NCI-H526 (cell line): Measurements from ENCODE around the gene CYP24A1.

ENCODE experiments used
- DNase-seq, 2 experiments: peaks; one replicate each; lab custom pipeline; 2025; lab: John Stamatoyannopoulos, UW

Gene CYP24A1

DNA sequence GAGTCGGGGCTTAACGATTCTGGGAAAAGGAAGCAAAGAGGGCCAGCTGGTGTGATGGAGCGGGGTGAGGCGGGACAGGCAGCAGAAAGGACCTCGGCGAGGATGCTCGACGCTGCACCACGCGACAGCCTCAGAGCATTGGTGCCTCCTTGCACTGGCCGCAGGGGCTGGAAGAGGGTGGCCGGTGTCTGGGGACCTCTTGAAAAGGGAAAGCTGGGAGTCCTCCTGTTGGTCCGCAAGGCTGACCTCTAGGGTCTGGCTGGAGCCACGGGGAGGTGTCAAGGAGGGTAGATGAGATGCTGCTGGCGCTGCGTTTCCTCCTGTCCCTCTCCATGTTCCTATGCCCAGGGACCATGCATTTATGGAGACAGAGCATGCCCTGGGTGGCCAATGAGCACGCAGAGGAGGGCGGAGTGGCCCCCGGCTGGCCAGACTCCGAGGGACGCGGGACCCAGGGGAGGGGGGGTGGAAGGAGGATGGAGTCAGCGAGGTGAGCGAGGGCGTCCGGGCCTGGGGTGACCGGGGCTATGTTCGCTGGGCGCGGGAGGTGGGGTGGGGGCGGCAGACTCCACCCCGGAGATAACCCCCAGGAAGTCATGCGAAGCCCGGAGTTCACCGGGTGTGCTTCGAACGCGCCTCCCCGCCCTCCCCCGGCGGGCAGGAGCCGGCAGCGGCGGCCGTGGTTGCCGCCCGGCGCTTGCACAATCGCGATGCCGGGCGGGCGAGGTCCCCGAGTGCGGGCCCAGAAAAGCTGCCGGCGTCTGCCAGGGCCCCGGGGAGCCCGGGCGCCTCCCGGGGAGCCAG, at the start of gene CYP24A1:
TSS of gene CYP24A1 (minus strand) at position 334 of the 804 bp plus-strand sequence. CDS start 407 bp downstream, outside the sequence.
- peak in 1 of 2 experiments; percentile 52 for DNase-seq

GRCh38 chr20:54223285-54223684, 49.5 kb upstream of the CYP24A1 start:
- no peak for DNase-seq

DNA sequence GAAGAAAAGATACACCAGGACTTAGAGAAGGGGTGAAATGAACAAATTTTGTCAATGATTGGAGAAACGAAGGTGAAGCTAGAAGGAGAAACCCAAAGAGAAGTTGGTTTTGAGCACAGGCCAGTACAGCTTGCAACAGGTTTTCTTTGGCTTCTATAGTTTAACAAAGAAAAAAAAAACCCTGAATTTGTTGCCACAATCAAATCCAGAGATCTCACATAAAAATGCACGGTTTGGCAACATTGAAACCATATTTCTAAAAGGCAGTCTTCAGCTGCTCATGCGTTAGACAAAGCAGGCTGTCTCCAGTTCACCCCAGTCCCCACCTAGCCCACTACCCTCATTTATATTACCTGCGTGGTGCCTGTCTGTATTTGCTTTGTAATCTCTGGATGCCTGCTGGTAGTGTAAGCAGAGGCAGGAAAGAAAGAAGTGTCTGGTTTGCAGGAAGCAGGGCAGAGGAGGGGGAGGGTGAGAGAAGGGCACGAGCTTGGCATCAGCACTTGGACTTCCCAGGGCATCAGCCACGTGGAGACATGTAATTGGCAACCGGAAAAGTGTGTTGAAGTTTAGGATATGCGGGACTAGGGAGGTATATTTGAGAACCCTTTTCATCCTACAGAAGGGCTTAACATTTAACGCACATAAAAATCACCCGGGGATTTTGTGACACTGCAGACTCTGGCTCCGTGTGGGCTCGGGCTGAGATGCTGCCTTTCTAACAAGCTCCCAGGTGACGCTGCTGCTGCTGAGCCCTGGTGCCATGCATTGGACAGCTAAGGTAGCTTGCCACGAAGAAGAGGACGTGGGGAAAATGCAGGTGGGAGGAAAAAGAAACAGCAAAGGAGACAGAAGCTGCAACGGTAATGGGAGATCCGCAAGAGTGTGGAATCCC, 48.5 kb upstream of the CYP24A1 start:
- no peak for DNase-seq

GRCh38 chr20:54221353-54221752, 47.6 kb upstream of the CYP24A1 start:
- DNase-seq, result no peak

- no peak for DNase-seq
Measured at GRCh38 chr20:54220722-54221121, 46.9 kb upstream of the CYP24A1 start.

GRCh38 chr20:54219751-54220426, 46.1 kb upstream of the CYP24A1 start:
- DNase-seq, result peak in 1 of 2 experiments; percentile 60

DNA sequence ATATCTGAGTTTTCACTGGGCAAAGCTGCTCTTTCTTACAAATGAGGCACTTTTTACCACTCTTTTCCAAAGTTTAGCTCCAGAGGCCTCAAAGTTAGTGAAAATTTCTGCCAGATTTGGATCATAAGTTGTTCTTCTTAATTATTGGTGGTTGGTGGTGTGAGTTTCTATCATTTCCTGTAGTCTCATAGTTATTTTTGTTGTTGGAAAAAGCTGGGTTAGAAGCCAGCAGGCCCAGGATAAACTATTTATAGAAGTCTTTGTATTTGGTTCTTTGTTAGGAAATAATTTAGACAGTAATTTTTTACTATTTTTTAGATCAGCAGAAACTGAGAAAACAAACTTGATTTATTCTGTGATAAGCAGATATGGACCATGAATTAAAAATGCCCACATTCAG, 44.7 kb upstream of the CYP24A1 start:
- DNase-seq, result no peak

DNA sequence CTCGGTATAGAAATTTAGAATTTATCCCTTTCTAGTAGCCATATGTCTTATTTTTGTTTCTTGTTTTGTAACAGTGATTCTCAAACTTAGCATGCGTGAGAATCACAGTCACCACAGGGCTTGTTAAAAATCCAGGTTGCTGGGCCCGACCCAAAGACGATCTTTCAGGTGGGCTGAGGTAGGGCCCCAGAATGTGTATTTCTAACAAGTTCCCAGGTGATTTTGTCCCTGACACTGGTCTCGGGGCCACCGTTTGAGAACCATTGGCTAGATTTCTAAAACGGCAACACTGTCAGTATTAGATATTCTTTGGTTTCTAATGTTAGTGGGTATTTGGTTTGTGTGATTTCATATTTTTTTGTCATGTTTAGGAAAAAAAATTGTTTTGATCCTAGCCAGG, 44.0 kb upstream of the CYP24A1 start:
- no peak for DNase-seq

GRCh38 chr20:54215157-54215789, 41.5 kb upstream of the CYP24A1 start:
- no peak for DNase-seq

- DNase-seq, result no peak
Measured at GRCh38 chr20:54214566-54214965, 40.8 kb upstream of the CYP24A1 start.

DNA sequence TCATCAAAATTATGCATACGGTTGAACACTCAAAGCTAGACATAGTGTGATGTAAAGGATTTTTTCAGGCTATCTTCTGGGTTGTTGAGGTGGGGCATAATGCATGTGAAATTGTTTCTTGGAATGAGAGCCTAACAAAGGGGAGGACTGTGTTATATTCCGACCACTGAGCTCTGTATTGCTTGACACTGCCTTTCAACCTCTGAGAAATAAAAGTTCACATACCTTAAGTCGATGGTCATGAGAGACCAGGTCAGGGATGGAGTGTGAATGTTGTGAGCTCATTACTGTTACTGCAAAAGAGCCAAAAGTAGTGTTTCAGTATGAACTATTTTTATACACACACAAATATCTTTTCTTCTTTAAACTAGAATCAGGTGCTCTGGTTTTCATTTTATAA, 39.1 kb upstream of the CYP24A1 start:
- DNase-seq, result no peak

GRCh38 chr20:54212226-54212625, 38.4 kb upstream of the CYP24A1 start:
- no peak for DNase-seq

DNA sequence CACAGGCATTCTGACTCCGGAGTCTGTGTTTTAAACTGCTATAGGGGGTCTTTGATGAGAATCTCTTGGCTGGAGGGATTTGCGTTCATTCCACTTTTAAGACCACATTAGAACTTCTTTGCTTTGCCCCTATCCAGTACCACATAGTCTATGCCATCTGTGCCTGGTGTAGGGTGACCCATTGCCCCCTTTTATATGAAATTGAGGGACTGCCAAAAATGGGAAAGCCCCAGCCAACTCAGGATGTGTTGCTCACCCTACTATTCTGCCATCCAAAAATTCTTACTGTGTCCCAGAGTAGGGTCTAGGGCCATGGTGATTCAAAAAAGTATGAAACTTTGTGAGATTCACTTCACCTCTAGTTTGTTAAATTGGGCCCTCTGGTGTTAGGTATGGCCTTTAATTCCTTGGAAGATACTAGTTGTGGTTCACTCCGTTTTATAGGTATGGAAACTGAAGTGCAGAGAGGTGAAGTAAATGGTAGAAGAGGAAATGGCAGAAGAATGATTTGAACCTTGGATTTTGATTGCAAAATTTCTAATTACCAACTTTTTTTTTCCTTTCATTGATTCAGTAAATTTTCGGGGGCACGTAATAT, 35.5 kb upstream of the CYP24A1 start:
- no peak for DNase-seq

DNA sequence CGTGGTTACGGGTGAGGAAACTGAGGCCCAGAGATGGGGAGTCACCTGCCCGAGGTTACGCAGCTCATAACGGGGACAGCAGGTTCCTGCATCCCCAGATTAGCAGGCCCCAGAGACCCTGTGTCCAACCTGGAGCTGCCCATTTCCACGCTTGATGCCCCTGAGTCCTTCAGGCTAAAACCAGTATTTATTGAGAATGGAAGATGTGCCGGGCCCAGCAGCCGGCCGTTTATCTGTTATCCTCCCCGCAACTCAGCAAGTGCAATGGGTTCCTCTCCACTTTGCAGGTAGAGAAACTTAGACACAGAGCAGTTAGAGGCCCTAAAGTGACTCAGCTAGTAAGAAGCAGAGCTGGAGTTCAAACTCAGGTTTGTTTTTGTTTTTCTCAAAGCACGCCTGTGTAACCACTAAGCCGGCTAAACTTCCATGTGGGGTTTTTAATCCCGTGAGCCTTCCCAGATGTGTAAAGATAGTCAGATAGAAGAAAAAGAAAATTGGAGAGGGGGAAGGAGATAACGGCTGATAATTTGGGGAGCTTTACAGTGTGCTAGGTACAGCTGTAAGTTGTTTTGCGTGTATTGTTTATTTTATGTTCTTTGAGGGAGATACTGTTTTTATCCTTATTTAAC, 34.9 kb upstream of the CYP24A1 start:
- DNase-seq, result peak in 1 of 2 experiments; percentile 52

GRCh38 chr20:54207743-54208547, 34.2 kb upstream of the CYP24A1 start, which contains the start of gene PFDN4:
TSS of gene PFDN4 (plus strand) at chr20:54208087. CDS start at chr20:54208101, 14 bp downstream.
- peak; percentile 58 to 92 for DNase-seq

DNA sequence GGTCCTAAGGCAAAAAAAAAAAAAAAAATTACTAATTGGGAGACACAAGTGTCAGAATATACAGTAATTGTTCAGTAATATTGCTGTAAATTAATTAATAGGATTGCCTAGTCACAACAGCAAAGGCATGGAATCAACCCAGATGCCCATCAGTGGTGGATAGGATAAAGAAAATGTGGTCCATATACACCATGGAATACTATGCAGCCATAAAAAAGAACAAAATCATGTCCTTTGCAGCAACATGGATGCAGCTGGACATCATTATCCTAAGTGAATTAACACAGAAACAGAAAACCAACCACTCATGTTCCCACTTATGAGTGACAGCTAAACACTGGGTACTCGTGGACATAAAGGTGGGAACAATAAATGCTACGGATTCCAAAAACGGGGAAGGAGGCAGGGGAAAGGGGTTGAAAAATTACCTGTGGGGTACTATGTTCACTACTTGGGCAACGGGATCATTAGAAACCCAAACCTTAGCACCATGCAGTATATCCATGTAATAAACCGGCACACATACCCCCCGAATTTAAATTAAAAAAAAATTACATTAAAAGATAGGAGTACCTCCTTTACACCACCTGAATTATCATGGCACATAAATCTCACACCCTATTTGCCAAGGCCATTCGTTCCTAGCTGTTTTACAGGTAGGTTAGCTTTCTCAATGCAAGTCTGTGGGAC, 33.4 kb upstream of the CYP24A1 start:
- no peak for DNase-seq

- DNase-seq, result no peak
Measured at GRCh38 chr20:54205450-54205849, 31.7 kb upstream of the CYP24A1 start.

DNA sequence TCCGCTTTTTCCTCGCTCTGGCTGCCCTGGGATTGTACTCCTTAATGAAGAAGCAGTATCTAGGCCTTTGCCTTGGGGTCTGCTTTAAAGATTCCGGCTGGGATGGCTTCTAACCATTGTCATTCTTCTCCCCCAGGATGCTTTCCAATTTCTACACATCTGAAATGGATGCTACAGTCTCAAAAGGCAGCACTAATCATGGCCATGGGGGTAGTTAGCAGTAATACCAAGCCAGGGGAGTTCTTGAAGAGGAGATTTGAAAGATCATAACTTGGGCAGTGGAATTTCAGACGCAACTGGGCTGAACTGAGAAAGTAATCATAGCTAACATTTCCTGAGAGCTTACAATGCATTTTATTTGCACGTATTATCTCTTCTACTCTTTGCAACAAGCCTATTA, 30.7 kb upstream of the CYP24A1 start:
- no peak for DNase-seq

DNA sequence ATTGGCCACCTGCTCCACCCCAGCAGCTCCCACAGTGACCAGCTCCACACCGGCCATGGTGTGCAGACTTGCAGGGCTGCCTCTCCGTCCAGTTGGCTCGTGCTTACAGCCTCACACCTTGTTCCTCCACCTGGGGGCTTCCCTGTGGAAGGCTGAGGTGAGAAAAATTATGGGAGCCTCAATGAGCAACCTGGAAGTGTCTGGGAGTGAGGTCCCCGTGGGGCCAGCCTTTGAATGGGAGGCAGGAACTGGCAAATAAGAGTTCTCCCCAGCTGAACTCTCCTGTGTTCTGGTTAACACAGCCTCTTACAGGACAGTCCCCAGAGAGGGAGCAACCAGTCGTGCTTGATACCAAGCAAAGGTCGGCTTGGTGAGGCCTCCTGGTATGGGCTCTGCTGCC, 30.3 kb upstream of the CYP24A1 start:
- no peak for DNase-seq
